T-helper 1 cell treated with Interleukin-12 subunit alpha and Interleukin-12 subunit beta and Interleukin-4 antibody, amounts not matched to agents 30 ng/mL and 1 ng/mL, for 36 hours (primary cell): ENCODE results near the gene ZXDC. TPM values are rescaled to one million over a fixed set of nuclear protein-coding genes. Genes with fewer than 3 reads are reported as not detected.

ENCODE experiments used
- intact Hi-C: fragments of 100-400 bp; cut with micrococcal nuclease; formaldehyde crosslinking; loops from one replicate; pipeline ENCODE4 v1.15.1; 2024
- total RNA-seq: library from RNA; stranded (reverse); gene quantifications from 2 replicates; pipeline ENCODE4 v1.2.3, GENCODE V29; 2022

Gene ZXDC, protein sequence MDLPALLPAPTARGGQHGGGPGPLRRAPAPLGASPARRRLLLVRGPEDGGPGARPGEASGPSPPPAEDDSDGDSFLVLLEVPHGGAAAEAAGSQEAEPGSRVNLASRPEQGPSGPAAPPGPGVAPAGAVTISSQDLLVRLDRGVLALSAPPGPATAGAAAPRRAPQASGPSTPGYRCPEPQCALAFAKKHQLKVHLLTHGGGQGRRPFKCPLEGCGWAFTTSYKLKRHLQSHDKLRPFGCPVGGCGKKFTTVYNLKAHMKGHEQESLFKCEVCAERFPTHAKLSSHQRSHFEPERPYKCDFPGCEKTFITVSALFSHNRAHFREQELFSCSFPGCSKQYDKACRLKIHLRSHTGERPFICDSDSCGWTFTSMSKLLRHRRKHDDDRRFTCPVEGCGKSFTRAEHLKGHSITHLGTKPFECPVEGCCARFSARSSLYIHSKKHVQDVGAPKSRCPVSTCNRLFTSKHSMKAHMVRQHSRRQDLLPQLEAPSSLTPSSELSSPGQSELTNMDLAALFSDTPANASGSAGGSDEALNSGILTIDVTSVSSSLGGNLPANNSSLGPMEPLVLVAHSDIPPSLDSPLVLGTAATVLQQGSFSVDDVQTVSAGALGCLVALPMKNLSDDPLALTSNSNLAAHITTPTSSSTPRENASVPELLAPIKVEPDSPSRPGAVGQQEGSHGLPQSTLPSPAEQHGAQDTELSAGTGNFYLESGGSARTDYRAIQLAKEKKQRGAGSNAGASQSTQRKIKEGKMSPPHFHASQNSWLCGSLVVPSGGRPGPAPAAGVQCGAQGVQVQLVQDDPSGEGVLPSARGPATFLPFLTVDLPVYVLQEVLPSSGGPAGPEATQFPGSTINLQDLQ
- 32.5 and 32.6 TPM in 2 replicates for total RNA-seq

DNA sequence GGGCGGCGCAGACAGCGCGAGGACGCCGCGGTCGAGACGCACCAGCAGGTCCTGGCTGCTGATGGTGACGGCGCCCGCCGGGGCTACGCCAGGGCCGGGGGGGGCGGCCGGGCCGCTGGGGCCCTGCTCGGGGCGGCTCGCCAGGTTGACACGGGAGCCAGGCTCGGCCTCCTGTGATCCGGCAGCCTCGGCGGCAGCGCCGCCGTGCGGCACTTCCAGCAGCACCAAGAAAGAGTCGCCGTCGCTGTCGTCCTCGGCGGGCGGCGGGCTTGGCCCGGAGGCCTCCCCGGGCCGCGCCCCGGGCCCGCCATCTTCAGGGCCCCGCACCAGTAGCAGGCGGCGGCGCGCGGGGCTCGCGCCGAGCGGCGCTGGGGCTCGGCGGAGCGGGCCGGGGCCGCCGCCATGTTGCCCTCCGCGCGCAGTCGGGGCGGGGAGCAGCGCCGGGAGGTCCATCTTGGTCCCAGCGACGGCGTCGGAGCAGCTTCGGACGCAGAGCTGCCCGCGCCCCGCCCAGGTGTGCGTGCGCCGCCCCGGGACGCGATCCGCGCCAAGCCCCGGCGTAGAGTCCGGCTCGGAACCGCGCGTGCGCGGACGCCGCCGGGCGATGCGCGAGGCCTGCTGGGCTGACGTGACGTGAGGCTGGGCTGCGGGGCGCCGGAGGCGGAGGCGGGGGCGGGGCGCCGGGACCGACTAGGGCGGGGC lies at the start of gene ZXDC:
Gene ZXDC (minus strand): TSS at position 479 of the 702 bp plus-strand sequence. CDS start 26 bp downstream, at position 453.
- intact Hi-C loops: loop anchor here (1.0 to 10.0 kb wide), 15 partner anchors 117 to 1743 kb away; partner anchors contain the start of genes ABTB1, CHCHD6, EEFSEC and HEG1

DNA sequence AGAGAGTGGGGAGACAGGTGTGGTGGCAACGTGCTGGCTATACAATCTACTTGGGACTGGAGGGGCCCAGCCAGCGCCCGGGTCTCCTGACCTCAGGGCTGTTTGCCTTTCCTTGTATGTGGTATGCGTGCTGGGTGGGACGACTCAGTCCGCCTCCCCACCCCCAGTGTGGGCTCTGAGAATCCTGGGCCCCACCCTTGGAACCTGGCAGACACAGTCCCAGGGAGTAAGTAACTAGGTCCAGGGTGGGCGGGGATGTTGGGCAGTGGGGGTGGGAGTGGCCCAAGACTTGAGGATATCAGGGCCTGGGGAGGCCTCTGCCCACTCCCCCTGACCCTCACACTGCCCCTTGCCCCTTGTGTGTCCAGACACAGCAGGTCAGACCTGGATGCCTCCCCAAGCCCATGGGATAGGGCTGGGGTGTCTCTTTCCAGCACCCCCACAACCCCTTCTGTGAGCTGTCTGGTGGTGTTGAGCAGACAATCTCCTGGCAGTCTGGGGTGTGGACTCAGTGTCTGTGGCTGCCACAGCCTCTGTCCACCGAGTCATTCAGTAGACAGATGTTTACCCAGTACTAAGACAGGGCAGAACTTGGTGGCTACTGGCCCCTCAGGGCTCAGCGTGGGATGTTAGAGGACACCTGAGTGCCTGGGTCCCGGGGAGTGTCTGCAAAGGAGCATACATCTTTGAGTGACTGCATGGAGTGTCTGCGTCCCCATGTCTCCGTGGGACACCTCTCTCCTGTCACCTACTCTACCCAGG lies 49.6 kb upstream of the ZXDC start:
- intact Hi-C loops: no loop called here

DNA sequence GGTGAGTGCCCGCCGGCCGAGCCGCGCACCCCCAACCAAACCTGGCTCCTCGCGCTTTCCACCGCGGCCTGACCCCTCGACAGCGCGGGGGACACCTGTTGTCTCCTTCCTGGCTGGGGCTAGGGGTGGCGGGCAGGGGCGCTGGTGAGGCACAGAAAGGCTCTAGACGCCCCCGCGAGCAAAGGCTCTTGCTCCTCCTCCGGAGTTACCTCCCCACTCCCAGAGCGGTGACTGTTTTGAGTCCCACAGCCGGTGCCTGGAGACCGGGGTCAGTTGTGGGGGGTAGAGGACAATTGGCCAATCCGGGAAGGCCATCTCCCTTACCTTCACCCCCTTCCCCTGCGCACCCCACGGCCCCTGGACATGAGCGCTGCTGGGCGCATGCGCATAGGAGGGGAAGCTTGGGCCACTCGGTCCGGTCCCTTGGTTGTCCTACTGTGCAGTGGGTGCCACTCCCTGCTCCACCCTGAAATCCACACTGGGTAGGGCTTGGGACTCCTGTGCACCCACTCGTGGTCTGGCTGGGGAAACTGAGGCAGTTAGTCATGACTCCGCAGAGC lies 48.8 kb upstream of the ZXDC start:
- intact Hi-C loops: loop anchor here (5.0 kb wide), 1 partner anchor 128 kb away; no protein-coding TSS in a partner anchor

DNA sequence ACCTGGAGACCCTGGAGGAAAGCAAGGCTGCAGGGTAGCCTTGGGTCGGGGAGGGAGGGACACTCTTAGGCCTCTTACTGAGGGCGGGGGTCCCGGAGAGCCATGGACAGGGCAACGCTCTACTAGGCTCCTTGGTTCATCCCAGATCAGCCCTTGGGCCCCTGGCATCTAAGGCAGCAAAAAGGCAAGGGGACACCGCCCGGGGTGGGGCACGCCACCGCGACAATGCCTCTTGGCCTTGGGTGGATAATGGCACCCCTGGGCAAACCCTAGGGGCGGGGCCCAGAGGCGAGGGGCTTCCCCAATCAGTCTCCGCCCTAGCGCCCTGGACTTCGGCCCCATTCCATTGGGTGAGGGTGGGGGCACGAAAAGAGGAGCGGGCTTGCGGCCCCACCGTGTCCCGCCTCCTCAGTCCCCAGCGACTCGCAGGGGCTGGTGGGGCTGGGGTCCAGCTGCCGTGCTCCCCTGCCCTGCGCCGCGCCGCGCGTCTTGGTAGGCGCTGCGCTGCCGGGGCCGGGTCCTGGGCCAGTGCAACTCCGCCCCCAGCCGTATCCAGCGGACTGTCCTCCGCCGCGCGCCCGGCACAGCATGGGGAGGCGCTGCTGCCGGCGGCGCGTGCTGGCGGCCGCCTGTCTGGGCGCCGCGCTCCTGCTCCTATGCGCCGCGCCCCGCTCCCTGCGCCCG lies 48.2 kb upstream of the ZXDC start, which contains the start of gene CHST13:
Gene CHST13 (plus strand): TSS at position 411 of the 684 bp plus-strand sequence. CDS start 178 bp downstream, at position 589.
- intact Hi-C loops: loop anchor here (2.0 to 5.0 kb wide), 2 partner anchors 83 to 128 kb away; no protein-coding TSS in a partner anchor

DNA sequence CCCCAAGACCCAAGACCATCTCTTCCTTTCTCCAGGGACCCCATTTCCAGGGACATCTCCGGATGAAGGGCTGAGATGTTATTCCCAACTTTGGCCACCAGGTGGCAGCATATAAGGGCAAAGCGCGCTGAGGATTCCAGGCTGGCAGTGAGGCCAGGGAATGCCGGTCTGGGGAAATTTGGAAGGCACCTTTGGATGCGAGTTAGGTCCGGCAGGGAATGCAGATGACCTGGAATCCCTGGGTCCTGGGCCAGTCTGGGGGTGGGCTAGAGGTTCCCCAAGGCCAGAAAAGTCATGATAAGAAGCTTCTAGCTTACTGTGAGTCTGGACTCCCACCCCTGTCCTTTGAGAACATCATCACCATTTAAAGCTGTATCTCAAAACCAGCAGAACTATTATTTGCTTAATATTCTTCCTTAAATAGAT lies 46.7 kb upstream of the ZXDC start:
- intact Hi-C loops: loop anchor here (1.0 to 5.0 kb wide), 4 partner anchors 84 to 1026 kb away; no protein-coding TSS in a partner anchor

DNA sequence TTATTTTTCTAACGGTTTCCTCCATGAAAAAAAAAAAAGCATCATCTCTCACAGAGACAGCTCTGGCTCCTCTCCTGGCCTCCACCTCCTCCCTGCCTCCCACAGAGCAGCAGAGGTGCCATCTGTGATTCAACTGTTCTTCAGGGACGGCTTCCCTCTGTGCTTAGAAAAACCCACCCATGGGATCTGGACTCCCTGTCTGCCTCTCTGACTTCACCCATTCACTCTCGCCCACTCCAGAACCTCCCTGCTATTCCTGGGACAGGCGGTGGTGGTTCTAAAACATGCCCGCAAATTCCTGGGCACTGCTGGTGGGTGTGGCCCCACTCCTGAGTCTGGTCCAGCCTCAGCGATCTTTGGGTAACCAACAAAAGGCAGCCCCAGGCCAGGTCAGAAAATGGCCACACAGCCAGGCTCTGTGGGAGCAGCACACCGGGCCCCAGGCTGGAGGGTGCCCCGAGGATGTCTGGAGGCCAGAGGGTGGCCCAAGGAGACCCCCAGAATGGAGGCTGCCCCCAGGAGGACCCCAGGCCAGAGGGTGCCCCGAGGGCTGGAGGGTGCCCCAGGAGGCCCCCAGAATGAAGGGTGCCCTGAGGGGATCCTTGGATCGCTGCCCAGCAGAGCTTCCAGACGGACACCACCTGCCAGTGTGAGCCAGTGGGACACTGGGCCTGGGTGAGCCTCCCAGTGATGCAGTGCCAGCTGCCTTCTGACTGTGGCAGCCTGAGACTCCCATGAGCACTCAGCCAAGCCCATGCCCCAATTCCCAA lies 45.6 kb upstream of the ZXDC start:
- intact Hi-C loops: loop anchor here (5.0 kb wide), 1 partner anchor 131 kb away; no protein-coding TSS in a partner anchor

DNA sequence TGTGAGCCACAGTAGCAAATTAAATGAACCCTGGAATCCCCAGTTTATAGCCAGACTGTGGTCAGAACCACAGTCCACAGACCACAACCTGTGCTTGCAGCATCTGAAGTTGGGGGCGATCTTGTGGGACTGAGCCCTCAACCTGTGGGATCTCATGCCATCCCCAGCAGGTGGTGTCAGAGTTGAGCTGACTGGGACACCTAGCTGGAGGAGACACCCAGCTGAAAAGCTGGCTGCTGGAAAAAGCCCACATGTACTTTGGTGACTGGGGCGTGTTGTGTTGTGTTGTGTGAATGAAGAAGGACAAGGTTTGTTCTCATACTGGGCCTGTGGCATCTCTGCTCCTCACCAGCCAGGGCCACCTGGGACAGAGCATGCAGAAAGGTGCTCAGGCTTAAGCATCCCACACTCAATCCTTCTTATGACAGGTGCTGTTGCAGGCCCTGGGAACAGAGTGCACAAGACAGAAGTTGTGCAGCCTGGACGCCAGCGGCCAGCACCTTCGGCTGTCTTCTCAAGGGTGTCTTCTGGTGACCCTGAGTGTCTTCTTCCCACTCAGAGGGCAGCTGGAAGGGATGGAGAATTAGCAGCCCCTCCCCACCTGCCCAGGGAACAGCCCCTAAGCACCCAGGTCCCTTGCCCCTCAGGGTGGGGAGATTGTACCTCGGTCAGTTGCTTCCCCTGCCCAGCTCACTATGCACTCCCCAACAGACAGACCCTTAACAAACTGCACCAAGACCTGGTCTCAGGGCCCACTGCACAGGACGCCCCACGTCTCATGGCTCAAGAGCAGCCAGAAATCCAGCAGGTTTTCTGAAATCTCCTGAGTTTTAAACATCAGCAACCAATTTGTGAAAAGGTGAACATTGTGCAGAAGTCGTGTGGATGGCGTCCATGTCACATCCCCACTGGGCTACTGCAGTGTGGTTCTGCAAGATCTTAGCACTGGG lies 44.1 kb upstream of the ZXDC start:
- intact Hi-C loops: loop anchor here (5.0 kb wide), 1 partner anchor 133 kb away; no protein-coding TSS in a partner anchor

DNA sequence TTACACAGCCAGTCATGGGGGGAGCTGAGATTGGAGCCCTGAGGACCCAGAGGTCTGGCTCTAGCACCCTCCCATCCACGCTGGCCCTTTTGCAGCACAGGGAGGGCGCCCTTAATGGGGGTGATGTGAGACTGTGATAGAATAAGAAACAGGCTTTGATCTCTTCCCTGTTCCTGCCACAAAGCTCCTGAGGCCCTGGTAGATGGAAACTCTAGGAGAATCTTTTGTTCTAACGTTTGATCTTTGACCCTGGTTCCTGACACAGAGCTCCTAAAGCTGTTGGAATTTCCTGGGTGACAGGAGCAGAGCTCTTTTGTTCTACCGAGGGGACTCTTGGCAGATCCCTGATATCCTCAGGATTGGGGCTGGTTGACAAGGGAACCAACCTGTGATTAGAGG lies 43.1 kb upstream of the ZXDC start:
- intact Hi-C loops: no loop called here

DNA sequence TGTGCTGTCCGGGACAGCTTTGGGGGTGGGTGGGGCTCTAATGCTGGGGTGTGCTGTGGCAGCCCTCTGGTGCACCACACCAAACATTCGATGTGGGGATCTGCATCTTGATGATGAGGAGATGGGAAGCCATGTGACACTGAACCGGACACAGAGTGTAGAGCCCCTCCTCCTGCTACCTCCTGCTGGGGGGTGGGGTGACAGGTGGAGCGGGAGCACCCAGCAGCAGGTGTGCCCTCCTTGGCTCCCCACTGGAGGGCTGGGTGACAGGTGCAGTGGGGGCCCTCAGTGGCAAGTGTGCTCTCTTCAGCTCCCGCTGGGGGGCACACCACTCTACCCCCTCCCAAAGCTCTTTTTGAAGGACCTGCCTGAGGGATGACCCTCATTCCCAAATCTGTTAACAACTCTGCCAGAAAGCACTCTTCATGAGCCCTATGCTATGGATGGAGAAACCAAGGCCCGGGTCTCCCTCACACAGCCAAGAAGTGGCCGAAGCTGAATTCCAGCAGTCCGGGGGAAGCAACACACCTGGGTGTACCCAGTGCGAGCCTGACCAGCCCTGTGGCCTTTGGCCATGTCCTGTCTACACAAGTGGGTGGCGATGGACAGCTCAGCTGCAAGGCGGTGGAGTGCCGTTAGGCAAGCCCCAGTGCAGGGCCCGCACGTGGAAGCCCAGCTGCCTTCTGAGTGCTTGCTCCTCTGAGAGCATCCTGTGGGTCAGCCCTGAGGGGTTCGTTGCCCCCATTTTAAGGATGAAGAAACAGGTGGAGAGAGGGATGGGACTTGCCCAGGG lies 42.5 kb upstream of the ZXDC start:
- intact Hi-C loops: no loop called here

DNA sequence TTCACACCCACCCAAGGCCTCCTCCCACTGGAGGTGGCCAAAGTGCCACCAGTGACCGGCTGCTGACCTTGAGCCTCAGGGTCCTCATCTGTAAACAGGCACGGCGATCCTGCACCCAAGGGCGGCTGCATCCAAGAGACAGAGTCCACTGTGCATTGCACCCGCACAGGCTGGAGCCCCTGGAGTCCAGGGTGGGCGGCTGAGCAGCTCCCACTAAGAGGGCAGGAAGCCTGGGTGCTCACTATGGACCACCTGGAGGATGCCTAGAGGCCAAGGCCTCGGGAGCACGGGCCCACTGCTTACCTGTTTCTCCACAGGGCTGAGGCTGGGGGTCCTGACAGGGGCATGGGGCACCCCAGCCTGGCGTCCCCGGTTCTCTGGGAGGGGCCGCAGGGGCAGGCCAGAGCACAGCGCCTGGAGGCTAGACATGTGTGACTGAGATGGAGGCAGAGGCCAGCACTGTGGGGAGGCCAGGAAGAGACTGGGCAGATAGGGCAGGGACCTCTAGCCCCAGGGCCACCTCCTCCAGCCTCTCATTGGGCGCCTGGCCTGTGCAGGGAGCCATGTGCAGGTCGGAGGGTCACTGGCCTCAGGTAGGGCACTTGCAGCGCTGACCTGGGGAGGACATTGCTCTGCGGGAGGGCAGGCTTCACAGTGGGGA lies 41.7 kb upstream of the ZXDC start, which contains the start of gene UROC1:
Gene UROC1 (minus strand): TSS at position 483 of the 661 bp plus-strand sequence. CDS start 54 bp downstream, at position 429.
- intact Hi-C loops: no loop called here

DNA sequence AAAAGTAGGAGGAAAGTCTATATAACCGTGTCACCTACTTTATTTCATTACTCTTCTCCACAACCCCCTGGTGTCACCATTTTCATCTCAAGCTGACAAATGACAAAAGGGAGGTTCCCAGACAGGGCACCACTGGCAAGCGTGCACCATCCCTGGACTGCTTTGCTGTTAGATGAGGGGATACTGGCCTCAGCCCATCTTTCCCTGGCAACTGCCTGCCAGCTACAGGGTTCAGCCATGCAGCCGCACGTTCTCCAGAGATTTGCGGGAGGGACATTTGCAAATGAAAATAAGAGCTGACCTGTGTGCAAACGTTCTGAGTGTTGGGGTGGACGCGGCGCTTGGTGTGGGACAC lies 41.2 kb upstream of the ZXDC start:
- intact Hi-C loops: no loop called here

DNA sequence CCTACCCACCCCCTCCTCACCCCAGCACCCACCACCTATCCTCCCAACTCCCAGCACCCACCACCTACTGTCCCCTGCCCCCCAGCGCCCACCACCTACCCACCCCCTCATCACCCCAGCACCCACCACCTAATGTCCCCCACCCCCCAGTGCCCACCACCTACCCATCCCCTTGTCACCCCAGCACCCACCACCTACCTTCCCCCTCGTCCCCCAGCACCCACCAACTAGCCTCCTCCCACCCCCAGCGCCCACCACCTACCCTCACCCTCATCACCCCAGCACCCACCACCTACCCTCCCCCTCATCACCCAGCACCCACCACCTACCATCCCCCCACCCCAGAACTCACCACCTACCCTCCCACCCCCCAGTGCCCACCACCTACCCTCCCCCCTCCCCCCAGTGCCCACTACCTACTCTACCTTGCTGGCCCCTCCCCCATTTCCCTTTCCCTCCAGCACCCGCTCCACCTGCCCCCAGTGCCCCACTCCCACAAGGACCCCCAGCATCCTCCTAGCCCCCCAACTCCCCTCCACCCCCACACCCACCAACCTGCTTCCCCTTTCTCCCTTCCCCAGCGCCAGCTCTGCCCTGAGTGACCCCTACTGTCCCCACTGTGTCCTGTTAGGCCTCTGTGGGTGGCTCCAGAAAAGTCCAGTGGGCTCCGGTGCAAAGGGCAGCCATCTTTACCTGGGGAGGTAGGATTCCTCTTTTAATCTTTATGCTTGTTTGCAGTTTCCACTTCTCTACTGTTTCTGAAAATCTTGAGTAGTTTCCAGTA lies 40.7 kb upstream of the ZXDC start:
- intact Hi-C loops: no loop called here

DNA sequence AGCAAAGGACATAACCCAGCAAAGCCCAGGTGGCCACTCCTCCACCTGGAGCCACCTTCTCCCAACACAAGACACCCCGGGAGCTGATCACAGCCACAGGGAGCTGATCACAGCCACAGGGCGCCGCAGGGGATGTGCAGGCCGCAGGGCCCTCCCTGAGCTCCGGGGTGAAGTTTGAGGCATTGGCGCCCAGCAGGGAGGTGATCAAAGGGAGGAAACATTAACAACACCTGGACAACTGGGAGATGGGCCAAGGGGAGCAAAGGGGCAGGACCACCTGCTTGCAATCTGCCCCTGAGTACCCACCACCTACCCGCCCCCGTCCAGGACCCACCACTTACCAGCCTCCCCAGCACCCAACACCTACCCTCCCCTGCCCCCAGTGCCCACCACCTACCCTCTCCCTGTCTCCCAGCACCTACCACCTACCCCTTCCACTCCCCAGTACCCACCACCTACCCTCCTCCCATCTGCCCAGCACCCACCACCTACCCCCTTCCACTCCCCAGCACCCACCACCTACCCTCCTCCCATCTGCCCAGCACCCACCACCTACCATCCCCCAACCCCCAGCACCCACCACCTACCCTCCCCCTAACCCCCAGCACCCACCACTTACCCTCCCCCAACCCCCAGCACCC lies 39.5 kb upstream of the ZXDC start:
- intact Hi-C loops: no loop called here

DNA sequence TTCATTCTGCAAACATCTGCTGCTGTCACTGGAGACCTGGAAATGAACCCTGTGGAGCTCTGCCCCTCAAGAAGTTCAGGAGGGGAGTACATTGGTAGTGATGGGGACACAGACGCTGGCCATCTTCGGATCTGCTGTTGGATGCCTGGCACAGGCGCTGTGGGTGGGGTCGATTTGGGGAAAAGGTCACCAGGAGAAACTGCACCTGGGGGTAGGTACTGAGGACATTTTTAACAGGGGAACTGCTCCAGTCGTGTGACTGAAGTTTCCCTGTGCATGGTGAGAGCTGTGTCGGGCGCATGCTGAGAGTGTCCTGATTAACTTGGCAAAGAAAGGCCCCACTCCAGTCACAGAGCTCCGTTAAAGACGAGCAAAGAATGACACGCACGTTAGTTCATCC lies 38.5 kb upstream of the ZXDC start:
- intact Hi-C loops: no loop called here
